ENCODE measurements around the gene FHIT. TPM values are rescaled to one million over a fixed set of nuclear protein-coding genes. Genes with fewer than 3 reads are reported as not detected.

Gene FHIT
- polyA plus RNA-seq, 1 of the 3 experiments (the other 2 are of a cell fraction), result 0.41 TPM

GRCh38 chr3:59795756-59796155, 1455.5 kb downstream of the FHIT start:
- WGBS (ENCODE audit: low lambda C conversion rate), result 82% methylated on average over 7 of the region's 7 CpGs
- Histone ChIP-seq H3K79me2 (ENCODE audit: insufficient read depth) (no peaks in the 10 kb centered on the region), H3K27me3 (ENCODE audit: insufficient read depth) (no peaks in the 10 kb centered on the region), H3K4me1 (ENCODE audit: control insufficient read depth in 1 of 2, insufficient read depth in 2 of 2, low read depth in 1 of 2, low read length in 1 of 2) (no peaks in the 10 kb centered on the region; a peak in 1 of 4 replicates), H3K4me3 (ENCODE audit: low read depth in 2 of 2, low read length in 1 of 2) (no peak overlapping the region), H3K9me2 (no peaks in the 10 kb centered on the region), H3K36me3 (replicated peaks in 1 of 2; ENCODE audit: control insufficient read depth in 1 of 2, insufficient read depth in 2 of 2, low read length in 1 of 2) (no peaks in the 10 kb centered on the region), H3K4me2 (no peak overlapping the region), H4K20me1 (ENCODE audit: insufficient read depth) (no peaks in the 10 kb centered on the region), H3K9me3 (no peaks in the 10 kb centered on the region), H2AFZ (ENCODE audit: low read depth) (no peak overlapping the region), H3K9ac (no peak overlapping the region), H3F3A (replicated peaks; ENCODE audit: insufficient read depth) (no peaks in the 10 kb centered on the region), H3K27ac (ENCODE audit: low read depth in 2 of 2, low read length in 1 of 2) (no peak overlapping the region)
- ChIA-PET CTCF (no interaction called here), POLR2A (no interaction called here)
- TF ChIP-seq JUND (IDR thresholded peaks at IDR 0.05), result no peak
- no peak for TF ChIP-seq SMC3 (IDR thresholded peaks at IDR 0.05; ENCODE audit: low read depth, low read length)
- no peak for TF ChIP-seq NRF1 (IDR thresholded peaks at IDR 0.05; ENCODE audit: low read depth, low read length)
- TF ChIP-seq EZH2phosphoT487 (IDR thresholded peaks at IDR 0.05; ENCODE audit: borderline replicate concordance, low read depth), result no peak
- TF ChIP-seq TEAD4 (IDR thresholded peaks at IDR 0.05; ENCODE audit: borderline replicate concordance, insufficient read depth), result no peak
- no peak for TF ChIP-seq ELF1 (IDR thresholded peaks at IDR 0.05)
- TF ChIP-seq MEF2A (IDR thresholded peaks at IDR 0.05; ENCODE audit: borderline replicate concordance, low read depth), result no peak
- no peak for TF ChIP-seq EP300 (IDR thresholded peaks at IDR 0.05; ENCODE audit: borderline replicate concordance in 1 of 2, low read depth in 1 of 2, low read length in 1 of 2)
- no peak for TF ChIP-seq GATA2 (CRISPR knock-in tag; IDR thresholded peaks at IDR 0.05)
- no peak for TF ChIP-seq TAF1 (IDR thresholded peaks at IDR 0.05; ENCODE audit: borderline replicate concordance, low read depth, low read length)
- DNase-seq, result no peak

GRCh38 chr3:59793976-59794375, 1457.3 kb downstream of the FHIT start:
- Histone ChIP-seq H3F3A (replicated peaks; ENCODE audit: insufficient read depth) (no peaks in the 10 kb centered on the region), H2AFZ (ENCODE audit: low read depth) (no peak overlapping the region), H4K20me1 (ENCODE audit: insufficient read depth) (no peaks in the 10 kb centered on the region), H3K4me2 (no peak overlapping the region), H3K27me3 (ENCODE audit: insufficient read depth) (no peaks in the 10 kb centered on the region), H3K36me3 (replicated peaks in 1 of 2; ENCODE audit: control insufficient read depth in 1 of 2, insufficient read depth in 2 of 2, low read length in 1 of 2) (no peaks in the 10 kb centered on the region), H3K79me2 (ENCODE audit: insufficient read depth) (no peaks in the 10 kb centered on the region), H3K4me1 (ENCODE audit: control insufficient read depth in 1 of 2, insufficient read depth in 2 of 2, low read depth in 1 of 2, low read length in 1 of 2) (no peaks in the 10 kb centered on the region), H3K9me3 (no peaks in the 10 kb centered on the region), H3K4me3 (ENCODE audit: low read depth in 2 of 2, low read length in 1 of 2) (no peak overlapping the region), H3K9me2 (no peaks in the 10 kb centered on the region), H3K9ac (no peak overlapping the region), H3K27ac (ENCODE audit: low read depth in 2 of 2, low read length in 1 of 2) (no peak overlapping the region)
- ChIA-PET POLR2A (no interaction called here), CTCF (interaction anchor here (0.8 to 2.9 kb wide), 4 partner anchors 11 to 64 kb away, joined by 3 to 7 read pairs (median 4); no protein-coding TSS in a partner anchor)
- WGBS (ENCODE audit: low lambda C conversion rate), result 69% methylated on average over 12 of the region's 12 CpGs
- TF ChIP-seq MXI1 (IDR thresholded peaks at IDR 0.05; ENCODE audit: low read depth, low read length), result no peak
- TF ChIP-seq USF1 (IDR thresholded peaks at IDR 0.05; ENCODE audit: borderline replicate concordance, low read depth), result no peak
- TF ChIP-seq GABPA (IDR thresholded peaks at IDR 0.05; ENCODE audit: low read depth), result no peak
- no peak for TF ChIP-seq RFX5 (IDR thresholded peaks at IDR 0.05; ENCODE audit: low read length)
- TF ChIP-seq GATA2 (CRISPR knock-in tag; IDR thresholded peaks at IDR 0.05), result no peak
- no peak for TF ChIP-seq TCF12 (IDR thresholded peaks at IDR 0.05)
- TF ChIP-seq REST (IDR thresholded peaks at IDR 0.05; ENCODE audit: low read depth, low read length), result no peak
- no peak for TF ChIP-seq YY1 (IDR thresholded peaks at IDR 0.05; ENCODE audit: low read depth)
- TF ChIP-seq CTCF (IDR thresholded peaks at IDR 0.05), result no peak
- no peak for TF ChIP-seq TEAD4 (IDR thresholded peaks at IDR 0.05; ENCODE audit: borderline replicate concordance, insufficient read depth)
- no peak for TF ChIP-seq EP300 (IDR thresholded peaks at IDR 0.05; ENCODE audit: borderline replicate concordance in 1 of 2, low read depth in 1 of 2, low read length in 1 of 2)
- no peak for TF ChIP-seq TAF1 (IDR thresholded peaks at IDR 0.05; ENCODE audit: borderline replicate concordance, low read depth, low read length)
- TF ChIP-seq RAD21 (IDR thresholded peaks at IDR 0.05; ENCODE audit: low read length), result no peak
- TF ChIP-seq NRF1 (IDR thresholded peaks at IDR 0.05; ENCODE audit: low read depth, low read length), result no peak
- no peak for DNase-seq
